GM19025 (cell line): ENCODE data around the gene PLPP6.

Experiments used
- ATAC-seq: cut with Tn5 transposase; IDR thresholded peaks from one replicate; pipeline ENCODE4 v1.9.1; 2021; ENCODE audit warnings: mild to moderate bottlenecking, low read depth, moderate library complexity; ENCODE audit not compliant: unreplicated experiment

PLPP6 gene

DNA sequence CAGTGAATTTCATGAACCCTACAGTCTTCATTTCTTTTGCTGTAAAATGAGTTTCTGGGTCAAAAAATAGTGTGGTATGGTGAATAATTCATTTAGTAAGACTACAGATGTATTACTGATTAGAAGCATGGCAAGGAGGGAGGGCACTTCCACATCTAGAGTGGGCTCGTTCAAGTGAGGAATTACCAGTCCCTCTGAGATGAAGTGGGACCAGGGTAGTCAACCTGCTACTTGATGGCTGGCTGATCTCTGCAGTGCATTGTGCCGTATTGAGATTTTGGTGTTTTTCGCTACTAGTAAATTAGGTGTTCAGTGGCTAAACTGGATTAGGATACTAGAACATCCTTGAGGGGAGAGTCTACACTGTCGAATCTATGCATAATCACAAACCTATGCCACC, 28.1 kb downstream of the PLPP6 start:
- ATAC-seq: peak; percentile 52

DNA sequence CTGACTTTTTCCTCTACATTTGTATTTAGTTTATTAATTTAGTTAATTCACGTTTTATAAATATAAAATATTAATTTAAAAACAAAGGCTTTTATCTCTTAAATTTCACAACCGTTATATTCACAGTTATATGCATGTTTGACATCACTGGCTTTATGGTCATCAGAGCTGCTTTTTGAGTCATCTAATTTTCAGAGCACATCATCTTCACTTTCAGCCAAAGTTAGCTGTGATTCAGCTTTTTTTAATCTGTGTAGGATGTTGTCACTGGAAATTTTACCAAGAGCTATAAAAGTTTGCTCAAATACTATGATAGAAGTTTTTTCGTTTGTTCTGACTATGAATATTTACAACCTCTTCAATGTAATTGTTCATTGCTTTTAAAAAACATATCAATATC, 29.7 kb downstream of the PLPP6 start:
- ATAC-seq: no peak

DNA sequence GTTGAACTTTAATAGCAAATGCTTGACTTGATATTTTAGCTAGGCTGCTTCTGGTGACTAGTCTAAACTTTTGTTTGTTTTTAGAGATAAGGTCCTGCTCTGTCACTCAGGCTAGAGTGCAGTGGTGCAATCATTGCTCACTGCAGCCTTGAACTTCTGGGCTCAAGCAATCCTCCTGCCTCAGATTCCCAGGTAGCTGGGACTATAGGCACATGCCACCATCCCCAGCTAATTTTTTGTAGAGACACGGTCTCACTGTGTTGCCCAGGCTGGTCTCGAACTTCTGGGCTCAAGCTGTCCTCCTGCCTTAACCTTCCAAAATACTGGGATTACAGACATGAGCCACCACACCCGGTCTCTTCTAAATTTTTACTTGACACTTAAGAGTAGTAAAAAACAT, 38.0 kb downstream of the PLPP6 start:
- no peak for ATAC-seq

DNA sequence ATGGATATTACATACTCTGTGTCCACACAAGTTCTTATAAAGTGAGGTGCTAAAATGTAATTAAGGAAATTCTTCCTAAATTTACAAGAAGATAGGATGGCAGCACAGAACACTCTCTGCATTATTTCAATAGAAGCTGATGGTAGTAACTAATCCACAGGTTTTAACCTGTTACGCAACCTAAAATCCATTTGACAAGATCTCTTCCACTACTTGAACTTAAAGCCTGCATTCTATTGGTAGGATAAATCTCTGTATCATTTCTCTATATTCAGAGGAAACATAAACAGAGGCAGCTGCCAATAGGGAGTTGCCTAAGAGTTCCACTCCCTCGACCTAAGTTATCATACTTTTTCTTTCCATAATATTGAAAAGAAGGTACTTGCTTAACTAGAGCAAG, 38.8 kb downstream of the PLPP6 start:
- ATAC-seq: no peak

GRCh38 chr9:4701526-4701925, 39.4 kb downstream of the PLPP6 start:
- no peak for ATAC-seq

DNA sequence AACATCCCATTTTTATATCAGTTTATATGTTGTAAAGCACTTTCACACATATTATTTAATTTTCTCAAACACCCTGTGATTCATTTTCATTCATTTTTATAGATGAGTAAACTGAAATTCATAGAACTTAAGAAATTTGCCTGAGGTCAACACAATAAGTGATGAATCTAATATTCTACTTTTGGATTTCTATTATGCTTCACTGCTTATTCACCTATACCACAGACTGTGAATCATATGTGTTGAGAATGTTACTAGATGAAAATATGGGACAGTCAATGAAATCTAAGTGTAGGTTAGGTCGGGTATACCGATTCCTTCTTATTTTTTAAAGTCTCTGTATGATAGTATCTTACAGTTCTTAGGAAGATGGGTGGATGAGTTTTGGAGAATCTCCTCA, 42.0 kb downstream of the PLPP6 start:
- ATAC-seq: no peak

DNA sequence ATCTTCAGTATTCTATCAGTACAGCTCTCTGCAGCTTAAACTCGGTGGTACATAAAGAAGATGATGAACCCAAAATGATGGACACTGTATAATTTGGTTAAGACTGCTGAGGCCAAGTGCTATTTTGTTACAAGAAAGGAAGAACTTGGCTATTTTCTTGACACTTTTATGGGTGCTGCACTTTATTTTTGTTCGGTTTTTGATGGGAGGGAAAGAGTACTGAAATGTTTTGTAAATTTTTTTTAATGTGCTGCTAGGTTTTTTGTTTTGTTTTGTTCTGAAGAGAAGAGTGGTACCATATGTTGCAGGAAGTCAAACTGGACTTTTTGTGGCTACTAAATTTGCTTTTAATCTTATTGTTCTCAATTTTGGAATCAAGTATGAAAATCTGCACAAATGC, 43.9 kb downstream of the PLPP6 start:
- ATAC-seq: no peak

GRCh38 chr9:4706971-4707622, 45.0 kb downstream of the PLPP6 start:
- ATAC-seq: no peak

DNA sequence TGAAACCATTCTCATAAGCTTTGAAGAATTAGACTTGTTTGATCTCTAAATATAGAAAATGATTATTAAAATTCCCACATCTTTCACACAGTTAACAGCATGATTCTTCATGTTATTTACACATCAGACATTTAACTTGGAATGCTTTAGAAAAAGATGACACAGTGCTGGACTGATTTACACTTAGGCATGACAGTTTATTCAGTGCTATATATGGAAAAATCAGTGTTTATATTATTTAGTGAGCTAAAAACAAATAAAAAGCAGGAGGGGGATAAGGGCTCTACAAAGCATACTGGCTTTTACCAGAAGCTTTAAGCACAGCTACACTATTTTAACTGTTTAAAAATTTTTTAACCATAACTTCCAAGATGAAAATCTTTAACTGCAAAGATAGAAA, 47.3 kb downstream of the PLPP6 start:
- ATAC-seq: no peak

DNA sequence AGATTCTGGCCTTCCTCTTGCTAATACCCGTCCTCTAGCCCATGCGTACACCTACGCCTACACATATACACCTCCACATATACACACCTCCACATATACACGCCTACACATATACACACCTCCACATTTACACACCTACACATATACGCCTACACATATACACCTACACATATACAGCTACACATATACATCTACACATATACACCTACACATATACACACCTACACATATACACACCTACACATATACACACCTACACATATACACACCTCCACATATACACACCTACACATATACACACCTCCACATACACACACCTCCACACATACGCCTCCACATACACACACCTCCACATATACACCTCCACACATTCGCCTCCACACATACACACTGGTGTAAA, 51.8 kb downstream of the PLPP6 start:
- no peak for ATAC-seq

DNA sequence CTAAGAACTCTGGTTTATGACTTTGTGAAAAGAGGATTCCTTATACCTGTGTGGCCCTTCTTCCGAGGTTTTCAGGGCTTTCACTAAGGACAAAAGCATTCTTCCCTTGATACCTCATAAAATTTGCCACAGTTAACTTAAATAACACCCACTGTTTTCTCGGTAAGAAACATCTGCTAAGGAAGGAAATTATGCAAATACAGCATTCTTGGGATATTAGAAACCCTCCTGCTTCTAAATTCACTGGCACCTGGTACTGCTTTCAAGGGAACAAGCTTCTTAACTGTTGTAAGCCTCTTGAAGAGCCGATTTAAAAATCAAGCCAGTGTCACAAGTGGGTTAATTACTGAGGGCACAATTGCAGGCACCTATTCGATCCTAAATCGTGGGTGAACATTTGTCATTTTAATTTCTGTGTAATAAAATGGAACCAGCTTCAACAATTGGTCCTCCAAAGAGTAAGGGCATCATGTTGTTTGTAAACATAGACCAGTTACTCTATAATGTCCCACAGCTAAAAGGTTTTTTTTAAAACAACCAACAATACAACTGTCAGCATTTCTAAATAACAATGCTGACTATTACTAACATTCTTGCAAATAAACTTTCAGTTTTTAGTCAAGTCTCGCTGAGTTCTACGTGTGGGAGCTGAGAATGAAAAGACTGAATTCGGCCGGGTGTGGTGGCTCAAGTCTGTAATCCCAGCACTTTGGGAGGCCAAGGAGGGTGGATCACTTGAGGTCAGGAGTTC, 52.3 kb downstream of the PLPP6 start:
- ATAC-seq: no peak
